Esophagus muscularis mucosa (tissue), 3 donors: ENCODE measurements around the gene LCP2.

Experiments
- CTCF ChIP-seq, 3 experiments: fragments of 200-600 bp in 2 of 3; fragments of 450-650 bp in 1 of 3; sonication (generic) in 2 of 3; IDR thresholded peaks; one replicate each; pipeline ENCODE4 v1.5.1; 2017 to 2019; ENCODE audit warnings: antibody characterized with exemption in 3 of 3, mild to moderate bottlenecking in 2 of 3, moderate library complexity in 1 of 3
- POLR2A ChIP-seq: fragments of 450-650 bp; IDR thresholded peaks from one replicate; pipeline ENCODE4 v1.6.1; 2017; ENCODE audit warnings: antibody characterized with exemption, moderate library complexity, mild to moderate bottlenecking, low read depth
- POLR2AphosphoS5 ChIP-seq, 2 donors: sonication (generic); formaldehyde crosslinking; IDR thresholded peaks; one replicate each; pipeline ENCODE4 v1.6.1; 2017; ENCODE audit warnings: antibody characterized with exemption in 2 of 2

GRCh38 chr5:170201311-170201710, 96.3 kb downstream of the LCP2 start:
- TF ChIP-seq CTCF (IDR thresholded peaks at IDR 0.05) (no peak), POLR2AphosphoS5 (IDR thresholded peaks at IDR 0.05) (no peak), POLR2A (no peak)
